Activated B cell treated with CpG ODN at 0.5 μM for 24 hours (primary cell): Measurements from ENCODE around the gene CD2AP. TPM values are rescaled to one million over a fixed set of nuclear protein-coding genes. Genes with fewer than 3 reads are reported as not detected.

Experiments used
- ATAC-seq: fragments of 200-7000 bp; cut with Tn5 transposase; one replicate; pipeline ENCODE4 v1.10.0; 2021; ENCODE audit warnings: low read depth, mild to moderate bottlenecking, moderate library complexity
- CTCF ChIA-PET: fragments of 350-600 bp; sonication (Branson Sonifier 250); formaldehyde crosslinking; loops from one replicate; lab custom pipeline; 2021; ENCODE audit warnings: antibody characterized with exemption; lab: Charles Lee
- POLR2A ChIA-PET: fragments of 350-600 bp; sonication (Branson Sonifier 250); formaldehyde crosslinking; loops from one replicate; lab custom pipeline; 2021; ENCODE audit warnings: antibody characterized with exemption; lab: Charles Lee
- DNase-seq: peaks from one replicate; pipeline ENCODE4 v3.0.0; 2022
- H3K27ac Mint-ChIP-seq: one replicate; pipeline ENCODE4 v1.8.0; 2020; ENCODE audit warnings: mixed read lengths
- H3K27me3 Mint-ChIP-seq: one replicate; pipeline ENCODE4 v1.8.0; 2021; ENCODE audit warnings: mixed read lengths
- H3K36me3 Mint-ChIP-seq: one replicate; pipeline ENCODE4 v1.8.0; 2021; ENCODE audit warnings: low read depth, mixed read lengths
- H3K4me1 Mint-ChIP-seq: one replicate; pipeline ENCODE4 v1.8.0; 2021; ENCODE audit warnings: mixed read lengths
- H3K4me3 Mint-ChIP-seq: one replicate; pipeline ENCODE4 v1.8.0; 2020; ENCODE audit warnings: mild to moderate bottlenecking, mixed read lengths
- H3K9me3 Mint-ChIP-seq: one replicate; pipeline ENCODE4 v1.8.0; 2020; ENCODE audit warnings: mixed read lengths
- CTCF ChIP-seq: fragments of 200-600 bp; IDR thresholded peaks from one replicate; pipeline ENCODE4 v1.8.0; 2022; ENCODE audit warnings: antibody characterized with exemption, mild to moderate bottlenecking
- intact Hi-C: fragments of 100-400 bp; cut with micrococcal nuclease; formaldehyde crosslinking; loops from one replicate; pipeline ENCODE4 v1.15.1; 2024
- total RNA-seq: library from RNA; stranded (reverse); gene quantifications from 2 replicates; pipeline ENCODE4 v1.2.3, GENCODE V29; 2022

Gene CD2AP
- total RNA-seq, 1 donor from 2014 or later = 34.1 TPM

- no peak overlapping the region for H3K4me3 Mint-ChIP-seq
- no peaks in the 10 kb centered on the region for H3K9me3 Mint-ChIP-seq
- no peaks in the 10 kb centered on the region for H3K27me3 Mint-ChIP-seq
- ATAC-seq (no peak), DNase-seq (no peak)
- ChIA-PET POLR2A (no interaction called here), CTCF (no interaction called here)
- no peak overlapping the region for H3K27ac Mint-ChIP-seq
- H3K4me1 Mint-ChIP-seq = peaks cover 69% of the 10 kb centered on the region
- peaks cover 8% of the 10 kb centered on the region for H3K36me3 Mint-ChIP-seq
- no peak for TF ChIP-seq CTCF
- intact Hi-C loops = no loop called here
These were observed 19.5 kb downstream of the CD2AP start for GRCh38 chr6:47496935-47497579.

GRCh38 chr6:47502920-47503319 lies 25.3 kb downstream of the CD2AP start:
- ATAC-seq (no peak), DNase-seq (no peak)
- intact Hi-C loops = no loop called here
- Mint-ChIP-seq H3K27ac (no peak overlapping the region), H3K27me3 (no peaks in the 10 kb centered on the region), H3K9me3 (no peaks in the 10 kb centered on the region), H3K4me3 (no peak overlapping the region), H3K36me3 (peaks cover 21% of the 10 kb centered on the region), H3K4me1 (peaks cover 30% of the 10 kb centered on the region)
- ChIA-PET CTCF (no interaction called here), POLR2A (no interaction called here)
- no peak for TF ChIP-seq CTCF

- Mint-ChIP-seq H3K4me1 (peaks cover 5% of the 10 kb centered on the region), H3K36me3 (peaks cover 59% of the 10 kb centered on the region), H3K27ac (no peak overlapping the region), H3K9me3 (peaks cover 6% of the 10 kb centered on the region), H3K4me3 (no peak overlapping the region), H3K27me3 (no peaks in the 10 kb centered on the region)
- ATAC-seq = no peak
- TF ChIP-seq CTCF = no peak
- POLR2A ChIA-PET = no interaction called here
- intact Hi-C loops = no loop called here
- no peak for DNase-seq
- CTCF ChIA-PET = no interaction called here
These were observed 32.3 kb downstream of the CD2AP start for GRCh38 chr6:47509937-47510336.

GRCh38 chr6:47512872-47513271 lies 35.3 kb downstream of the CD2AP start:
- intact Hi-C loops = no loop called here
- no peak for TF ChIP-seq CTCF
- POLR2A ChIA-PET = no interaction called here
- Mint-ChIP-seq H3K4me3 (no peak overlapping the region), H3K36me3 (peaks cover 60% of the 10 kb centered on the region), H3K27me3 (no peaks in the 10 kb centered on the region), H3K9me3 (peaks cover 6% of the 10 kb centered on the region), H3K4me1 (peaks cover 11% of the 10 kb centered on the region), H3K27ac (no peak overlapping the region)
- ATAC-seq = no peak
- DNase-seq = no peak
- CTCF ChIA-PET = interaction anchor here (1.8 kb wide), 1 partner anchor 11 kb away, joined by 4 read pairs; no protein-coding TSS in a partner anchor

- CTCF ChIA-PET = no interaction called here
- POLR2A ChIA-PET = no interaction called here
- no peak for TF ChIP-seq CTCF
- ATAC-seq = no peak
- Mint-ChIP-seq H3K36me3 (peaks cover 13% of the 10 kb centered on the region), H3K27me3 (no peaks in the 10 kb centered on the region), H3K27ac (no peak overlapping the region), H3K9me3 (no peaks in the 10 kb centered on the region), H3K4me1 (peaks cover 31% of the 10 kb centered on the region), H3K4me3 (no peak overlapping the region)
- no peak for DNase-seq
- intact Hi-C loops = no loop called here
These were observed 41.7 kb downstream of the CD2AP start for GRCh38 chr6:47519279-47519678.
